ENCODE measurements around the gene SMARCAL1. TPM values are rescaled to one million over a fixed set of nuclear protein-coding genes. Genes with fewer than 3 reads are reported as not detected.

SMARCAL1 gene
- 19.4 TPM for polyA plus RNA-seq (2012; ENCODE audit: insufficient read length, low read depth)

- TF ChIP-seq TAF1 (IDR thresholded peaks at IDR 0.05; ENCODE audit: borderline replicate concordance, insufficient read depth, low read length) (0 out of 2 replicates have a peak, but pooled peaks have one; percentile 32), FOXP2 (optimal IDR thresholded peaks at IDR 0.05; ENCODE audit: borderline replicate concordance, extremely low read depth, extremely low read length, insufficient read depth) (peak; percentile 54), REST (IDR thresholded peaks at IDR 0.05; ENCODE audit: insufficient read depth in 1 of 2, low read depth in 2 of 2, low read length in 2 of 2) (no peak), SIN3A (IDR thresholded peaks at IDR 0.05; ENCODE audit: borderline replicate concordance, insufficient read depth, low read length) (no peak), POLR2AphosphoS5 (IDR thresholded peaks at IDR 0.05; ENCODE audit: low read depth, low read length) (peak; percentile 82)
Observed at GRCh38 chr2:216412022-216412999, at the start of gene SMARCAL1. Gene SMARCAL1 (plus strand): TSS chr2:216412484. CDS start chr2:216414705, 2,221 bp downstream.

GRCh38 chr2:216362730-216363129, 49.6 kb upstream of the SMARCAL1 start:
- TF ChIP-seq REST (IDR thresholded peaks at IDR 0.05; ENCODE audit: insufficient read depth in 1 of 2, low read depth in 2 of 2, low read length in 2 of 2) (no peak), SIN3A (IDR thresholded peaks at IDR 0.05; ENCODE audit: borderline replicate concordance, insufficient read depth, low read length) (no peak)

- TF ChIP-seq REST (IDR thresholded peaks at IDR 0.05; ENCODE audit: insufficient read depth in 1 of 2, low read depth in 2 of 2, low read length in 2 of 2) (no peak), TAF1 (IDR thresholded peaks at IDR 0.05; ENCODE audit: borderline replicate concordance, insufficient read depth, low read length) (no peak), SIN3A (IDR thresholded peaks at IDR 0.05; ENCODE audit: borderline replicate concordance, insufficient read depth, low read length) (no peak), FOXP2 (optimal IDR thresholded peaks at IDR 0.05; ENCODE audit: borderline replicate concordance, extremely low read depth, extremely low read length, insufficient read depth) (no peak), POLR2AphosphoS5 (IDR thresholded peaks at IDR 0.05; ENCODE audit: low read depth, low read length) (no peak)
Observed at GRCh38 chr2:216363221-216363620, 49.1 kb upstream of the SMARCAL1 start.

- TF ChIP-seq POLR2AphosphoS5 (IDR thresholded peaks at IDR 0.05; ENCODE audit: low read depth, low read length): no peak
- no peak for TF ChIP-seq REST (IDR thresholded peaks at IDR 0.05; ENCODE audit: insufficient read depth in 1 of 2, low read depth in 2 of 2, low read length in 2 of 2)
Observed at GRCh38 chr2:216365518-216365917, 46.8 kb upstream of the SMARCAL1 start.

Data from PFSK-1 (cell line).